Endothelial cell of umbilical vein (primary cell): ENCODE measurements around the gene EXOC3L1. TPM values are rescaled to one million over a fixed set of nuclear protein-coding genes. Genes with fewer than 3 reads are reported as not detected.

Source experiments
- BruUV-seq: library from RNA; stranded (reverse); fragments of 400-500 nt; replicated peaks from 2 replicates; lab custom pipeline; 2021; lab: Mats Ljungman, UMichigan
- CTCF ChIA-PET: fragments of 300-600, 350-600 bp; sonication (Branson Sonifier 250); formaldehyde crosslinking; loops from one replicate; lab custom pipeline; 2021; ENCODE audit warnings: antibody characterized with exemption, inconsistent platforms; lab: Charles Lee
- POLR2A ChIA-PET: fragments of 300-600, 350-600 bp; sonication (Branson Sonifier 250); formaldehyde crosslinking; loops from one replicate; lab custom pipeline; 2021; ENCODE audit warnings: antibody characterized with exemption, inconsistent platforms; lab: Charles Lee
- DNase-seq: peaks from one replicate; pipeline ENCODE4 v3.0.0-alpha.2; 2011; ENCODE audit warnings: low read depth, low spot score
- FAIRE-seq: peaks from 2 replicates; lab custom pipeline; 2011; peaks lifted over from hg19 to GRCh38; lab: Jason Lieb, UNC
- H2AFZ ChIP-seq: 2 replicates; pipeline ENCODE4 v1.6.0; 2012; ENCODE audit warnings: low read depth, low read length, control low read depth, inconsistent platforms
- H3K27ac ChIP-seq: 2 replicates; pipeline ENCODE4 v1.5.1; 2011; ENCODE audit warnings: low read depth, mild to moderate bottlenecking, control low read depth, low read length, moderate library complexity; ENCODE audit not compliant: insufficient read depth
- H3K27me3 ChIP-seq, 2 experiments: 2 replicates each; pipeline versions ENCODE4 v1.6.0 to v1.6.1; 2011; ENCODE audit warnings: low read length in 2 of 2, mixed read lengths in 1 of 2; ENCODE audit not compliant: control insufficient read depth in 2 of 2, insufficient read depth in 2 of 2
- H3K36me3 ChIP-seq, 2 experiments: 2 replicates in 1 of 2; 3 replicates in 1 of 2; pipeline ENCODE4 v1.5.1; 2011; ENCODE audit warnings: low read length in 2 of 2, mild to moderate bottlenecking in 1 of 2, moderate library complexity in 1 of 2; ENCODE audit not compliant: control insufficient read depth in 2 of 2, insufficient read depth in 2 of 2; ENCODE audit errors: extremely low read depth in 1 of 2
- H3K4me1 ChIP-seq: 3 replicates; pipeline ENCODE4 v1.5.1; 2011; ENCODE audit warnings: mild to moderate bottlenecking, low read length; ENCODE audit not compliant: control insufficient read depth, insufficient read depth; ENCODE audit errors: extremely low read depth
- H3K4me2 ChIP-seq: 2 replicates; pipeline ENCODE4 v1.6.1; 2011; ENCODE audit warnings: low read length, control low read depth, mixed read lengths; ENCODE audit not compliant: insufficient read depth
- H3K4me3 ChIP-seq, 3 experiments: fragments of 200-600 bp in 1 of 3; sonication (generic), shearing (Covaris generic) in 1 of 3; replicated peaks in 1 of 3; 2 replicates each; pipeline ENCODE4 v1.5.1; 2011 to 2016; ENCODE audit warnings: control low read depth in 3 of 3, low read length in 3 of 3, mild to moderate bottlenecking in 2 of 3, inconsistent platforms in 1 of 3, low read depth in 1 of 3, moderate library complexity in 1 of 3; ENCODE audit not compliant: insufficient read depth in 1 of 3
- H3K79me2 ChIP-seq: 2 replicates; pipeline ENCODE4 v1.6.0; 2012; ENCODE audit warnings: low read length, inconsistent platforms; ENCODE audit not compliant: control insufficient read depth, insufficient read depth
- H3K9ac ChIP-seq: replicated peaks from 2 replicates; pipeline ENCODE3; 2011; ENCODE audit warnings: low read length, control low read depth; ENCODE audit not compliant: insufficient read depth; ENCODE audit errors: extremely low read depth
- H3K9me1 ChIP-seq: replicated peaks from 3 replicates; pipeline ENCODE4 v1.6.0; 2011; ENCODE audit warnings: mild to moderate bottlenecking, low read length; ENCODE audit not compliant: control insufficient read depth, insufficient read depth; ENCODE audit errors: extremely low read depth
- H3K9me3 ChIP-seq: replicated peaks from 2 replicates; pipeline ENCODE4 v1.5.1; 2012; ENCODE audit warnings: low read length, inconsistent platforms; ENCODE audit not compliant: control insufficient read depth, insufficient read depth
- H4K20me1 ChIP-seq: replicated peaks from 2 replicates; pipeline ENCODE3; 2011; ENCODE audit warnings: mild to moderate bottlenecking, low read length; ENCODE audit not compliant: control insufficient read depth, insufficient read depth; ENCODE audit errors: extremely low read depth
- CTCF ChIP-seq, 2 donors: IDR thresholded peaks; 1 replicate in 1 of 2; 2 replicates in 1 of 2; pipeline ENCODE4 v1.5.1; 2011; ENCODE audit warnings: low read length in 2 of 2, mild to moderate bottlenecking in 2 of 2, moderate library complexity in 2 of 2, control low read depth in 1 of 2, inconsistent platforms in 1 of 2, low read depth in 1 of 2; ENCODE audit not compliant: insufficient read depth in 1 of 2; ENCODE audit errors: extremely low read depth in 1 of 2
- FOS ChIP-seq: IDR thresholded peaks from 2 replicates; pipeline ENCODE4 v1.6.1; 2011; ENCODE audit warnings: mild to moderate bottlenecking, low read length, moderate library complexity, borderline replicate concordance; ENCODE audit not compliant: insufficient read depth
- GATA2 ChIP-seq: IDR thresholded peaks from 2 replicates; pipeline ENCODE4 v1.7.0; 2011; ENCODE audit warnings: low read depth, mild to moderate bottlenecking, moderate library complexity, mixed read lengths, low read length; ENCODE audit not compliant: insufficient read length, insufficient read depth
- JUN ChIP-seq: IDR thresholded peaks from 2 replicates; pipeline ENCODE4 v1.6.1; 2011; ENCODE audit warnings: borderline replicate concordance, low read depth; ENCODE audit not compliant: insufficient read length, insufficient read depth
- MAX ChIP-seq: IDR thresholded peaks from 2 replicates; pipeline ENCODE4 v1.6.1; 2011; ENCODE audit not compliant: insufficient read depth, insufficient read length
- MYC ChIP-seq: IDR thresholded peaks from one replicate; pipeline ENCODE4 v1.6.1; 2011; ENCODE audit warnings: mild to moderate bottlenecking, low read depth, low read length
- POLR2A ChIP-seq: IDR thresholded peaks from 2 replicates; pipeline ENCODE4 v1.6.1; 2012; ENCODE audit warnings: low read depth, mild to moderate bottlenecking, control low read depth, low read length
- POLR2AphosphoS5 ChIP-seq: IDR thresholded peaks from 2 replicates; pipeline ENCODE4 v1.6.1; 2012; ENCODE audit warnings: low read depth, mild to moderate bottlenecking, control low read depth, low read length, moderate library complexity; ENCODE audit not compliant: insufficient read depth
- dilution Hi-C: fragments of 300-500 bp; cut with MboI; formaldehyde crosslinking; loops from one replicate; pipeline ENCODE4 v1.15.0; 2019; ENCODE audit warnings: low sequenced_read_pairs; ENCODE audit not compliant: extremely low pct_ligation_motif_present
- intact Hi-C: fragments of 100-400 bp; cut with micrococcal nuclease; formaldehyde crosslinking; loops from one replicate; pipeline ENCODE4 v1.10.0; 2022
- polyA plus RNA-seq, 4 experiments: library from polyadenylated mRNA; depleted of rRNA in 3 of 4; stranded (reverse) in 3 of 4; unstranded in 1 of 4; fragments of >200 nt; gene quantifications; 2 replicates each; pipeline versions ENCODE4 v1.2.1 to v1.2.3, GENCODE V29; 2011 to 2012; ENCODE audit warnings: missing spikeins in 1 of 4
- total RNA-seq: library from RNA; stranded (reverse); gene quantifications from 2 replicates; pipeline ENCODE4 v1.2.3, GENCODE V29; 2021

Gene EXOC3L1
- total and polyA plus RNA-seq, 2 donors (not counting 3 experiments of a cell fraction or from before 2014, with no cell fraction given), result 10.8 to 11.6 TPM

GRCh38 chr16:67237396-67238277, 47.7 kb upstream of the EXOC3L1 start:
- CTCF ChIA-PET, result interaction anchor here (2.3 kb wide), 1 partner anchor 10 kb away, joined by 7 read pairs; the partner anchor contains the start of gene FHOD1
- DNase-seq, result no peak
- POLR2A ChIA-PET, result no interaction called here
- Histone ChIP-seq H3K36me3 (peaks cover 11 to 58% of the 10 kb centered on the region in 2 experiments), H2AFZ (no peak overlapping the region), H3K9me3 (no peaks in the 10 kb centered on the region), H3K27me3 (no peaks in the 10 kb centered on the region), H3K9me1 (no peaks in the 10 kb centered on the region), H3K27ac (no peak overlapping the region), H3K9ac (no peak overlapping the region), H4K20me1 (no peaks in the 10 kb centered on the region), H3K4me3 (no peak overlapping the region), H3K4me2 (no peak overlapping the region), H3K79me2 (peaks cover 27% of the 10 kb centered on the region), H3K4me1 (peaks cover 21% of the 10 kb centered on the region)
- intact Hi-C loops, result no loop called here
- TF ChIP-seq JUN (no peak), FOS (no peak), POLR2A (no peak), MAX (no peak), POLR2AphosphoS5 (no peak), MYC (no peak), CTCF (IDR thresholded peaks at IDR 0.05; ENCODE audit: extremely low read depth in 1 of 2, insufficient read depth in 1 of 2, low read depth in 1 of 2, low read length in 2 of 2) (no peak), GATA2 (no peak)
- FAIRE-seq, result no peak
- dilution Hi-C loops, result no loop called here
- no TSS peak for BruUV-seq
